NCI-H1436 (cell line): ENCODE data around the gene DAPK1.

Experiments used
- DNase-seq: peaks from one replicate; lab custom pipeline; 2025; lab: John Stamatoyannopoulos, UW

Gene DAPK1

DNA sequence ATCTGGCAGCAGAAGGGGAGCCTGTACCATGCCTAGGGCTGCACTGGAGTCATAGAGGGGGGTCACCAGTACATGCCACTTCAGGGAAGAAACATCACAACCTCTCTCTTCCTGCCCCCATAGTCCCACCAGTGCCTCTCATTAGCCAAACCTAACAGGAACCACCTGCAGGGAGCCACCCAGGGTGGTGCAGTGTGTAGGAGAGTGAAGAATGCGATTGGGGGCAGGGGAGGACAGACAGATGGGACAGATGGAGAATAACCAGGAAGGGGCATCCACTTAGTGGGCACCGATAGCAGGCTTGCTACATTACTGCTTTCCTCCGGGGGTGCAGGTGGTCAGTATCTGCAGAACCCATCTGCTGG lies 19.2 kb downstream of the DAPK1 start:
- DNase-seq: no peak

DNA sequence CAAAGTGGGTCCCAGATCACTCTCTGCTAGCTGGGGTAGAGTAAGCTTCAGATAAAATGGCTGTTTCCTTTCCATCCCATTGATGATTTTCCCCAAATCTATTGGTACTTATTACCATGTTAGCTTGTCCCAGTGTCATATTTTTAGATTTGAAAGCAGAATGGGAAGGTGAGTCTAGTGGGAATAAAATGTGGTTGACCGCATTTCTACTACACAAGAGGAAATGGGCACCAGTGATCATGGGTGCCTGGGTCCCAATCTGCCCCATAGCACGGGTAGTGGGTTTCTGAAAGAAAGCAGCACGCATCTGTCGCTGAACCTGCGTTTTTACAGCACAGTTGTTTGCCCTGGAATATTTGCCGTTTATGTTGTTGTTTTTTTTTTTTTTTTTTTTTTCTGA lies 20.1 kb downstream of the DAPK1 start:
- DNase-seq: no peak

DNA sequence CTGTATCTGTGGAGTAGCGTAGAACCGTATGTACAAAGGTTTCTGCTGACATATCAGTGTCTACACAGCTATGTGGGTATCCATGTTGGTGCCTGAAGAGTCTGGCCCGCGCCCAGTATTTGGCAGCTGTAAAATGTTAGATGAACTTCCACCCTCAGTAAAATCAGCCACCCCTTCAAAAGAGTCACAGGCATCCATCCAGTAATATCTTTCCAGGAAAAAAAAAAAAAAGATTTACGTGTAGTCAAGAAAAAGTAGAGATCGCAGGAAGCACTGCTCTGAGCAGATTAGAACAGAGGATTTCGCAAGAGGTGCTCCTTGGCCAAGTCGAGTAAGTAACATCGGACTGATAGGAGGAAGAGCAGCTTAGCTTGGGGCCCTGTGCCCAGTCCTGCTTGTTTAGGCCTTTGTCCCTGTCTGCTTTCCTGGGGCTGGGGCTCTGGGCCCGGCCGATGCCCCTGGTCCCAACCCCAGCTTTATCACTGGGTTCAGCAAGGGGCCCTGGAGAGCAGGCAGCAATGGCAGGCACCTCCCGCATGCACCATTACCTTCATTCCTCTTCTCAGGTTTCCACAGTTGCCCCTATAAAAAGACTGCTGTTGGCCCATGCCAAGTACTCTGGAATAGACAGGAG lies 21.2 kb downstream of the DAPK1 start:
- no peak for DNase-seq

DNA sequence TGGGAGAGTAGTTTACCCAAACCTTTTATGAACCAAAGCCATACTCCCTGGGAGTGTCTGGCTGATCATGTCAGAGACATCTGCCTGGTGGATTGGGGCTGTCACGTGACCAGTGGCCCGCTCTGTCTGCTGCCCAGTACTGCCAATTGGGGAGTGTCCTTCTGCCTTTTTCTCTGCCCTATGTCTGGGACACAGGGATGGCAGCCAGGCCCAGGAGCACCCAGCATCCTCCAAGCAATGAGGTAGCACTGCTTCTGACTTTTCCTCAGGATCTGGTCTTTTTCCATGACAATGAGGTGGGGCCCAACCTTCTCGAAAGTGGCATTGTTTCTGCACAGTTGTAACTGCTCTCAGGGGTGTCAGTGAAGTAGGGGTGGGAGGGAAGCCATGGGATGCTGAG lies 21.8 kb downstream of the DAPK1 start:
- DNase-seq: no peak

DNA sequence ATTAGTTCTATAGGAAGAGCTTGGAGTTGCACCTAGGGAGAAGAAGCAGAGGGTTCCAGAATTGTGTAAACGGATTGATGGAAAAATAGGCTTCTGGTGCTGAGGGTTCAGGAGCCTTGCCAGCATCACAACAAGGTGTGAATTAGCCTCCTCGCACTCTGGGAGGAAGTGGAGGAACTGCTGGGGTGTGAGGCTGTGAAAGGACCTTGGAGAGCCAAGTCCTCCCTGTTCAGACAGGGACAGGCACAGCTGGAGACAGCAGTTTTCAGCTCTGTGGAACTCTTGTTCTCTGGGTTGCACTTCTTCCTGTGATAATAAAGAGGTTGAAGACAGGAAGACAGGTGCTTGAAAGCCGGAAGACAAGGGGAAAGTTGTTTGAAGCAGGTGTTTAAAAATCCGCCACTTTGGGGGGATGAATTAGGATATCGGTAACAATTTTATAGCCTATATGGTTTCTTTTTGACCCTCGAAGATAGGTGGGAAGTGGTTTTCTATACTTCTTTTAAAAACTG lies 22.6 kb downstream of the DAPK1 start:
- no peak for DNase-seq

DNA sequence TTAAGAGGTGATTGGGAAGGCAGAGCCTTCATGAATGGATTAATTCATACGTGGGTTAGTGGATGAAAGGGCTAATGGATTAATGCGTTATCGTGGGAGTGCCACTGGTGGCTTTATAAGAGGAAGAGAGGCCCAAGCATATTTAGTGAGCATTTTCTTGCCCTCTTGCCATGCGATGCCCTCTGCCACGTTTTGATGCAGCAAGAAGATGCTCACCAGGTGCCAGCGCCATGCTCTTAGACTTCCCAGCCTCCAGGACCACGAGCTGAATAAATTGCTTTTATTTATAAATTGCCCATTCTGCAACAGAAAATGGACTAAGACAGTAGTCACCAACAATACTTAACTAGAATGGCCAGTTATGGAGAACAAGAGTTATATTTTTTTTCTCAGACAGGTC lies 24.2 kb downstream of the DAPK1 start:
- no peak for DNase-seq

DNA sequence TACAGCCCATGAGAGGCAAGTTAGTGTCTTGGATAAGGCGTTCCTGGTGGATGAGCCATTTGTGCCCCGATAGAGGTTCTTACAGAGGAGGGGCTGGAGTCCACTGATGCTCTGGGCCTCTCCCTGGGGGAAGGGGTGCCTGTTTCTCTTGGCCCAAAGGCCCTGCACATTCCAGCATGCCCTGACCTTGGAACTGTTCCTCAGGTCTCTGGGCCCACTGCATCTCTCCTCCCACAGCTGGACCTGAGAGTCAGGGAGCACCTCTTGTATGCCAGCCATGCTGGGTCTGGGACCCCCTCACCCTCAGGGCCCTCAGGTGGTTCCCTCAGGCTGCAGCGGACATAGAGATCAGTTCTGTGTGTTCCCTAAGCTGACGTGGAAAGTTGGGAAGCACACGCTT lies 26.4 kb downstream of the DAPK1 start:
- DNase-seq: no peak

DNA sequence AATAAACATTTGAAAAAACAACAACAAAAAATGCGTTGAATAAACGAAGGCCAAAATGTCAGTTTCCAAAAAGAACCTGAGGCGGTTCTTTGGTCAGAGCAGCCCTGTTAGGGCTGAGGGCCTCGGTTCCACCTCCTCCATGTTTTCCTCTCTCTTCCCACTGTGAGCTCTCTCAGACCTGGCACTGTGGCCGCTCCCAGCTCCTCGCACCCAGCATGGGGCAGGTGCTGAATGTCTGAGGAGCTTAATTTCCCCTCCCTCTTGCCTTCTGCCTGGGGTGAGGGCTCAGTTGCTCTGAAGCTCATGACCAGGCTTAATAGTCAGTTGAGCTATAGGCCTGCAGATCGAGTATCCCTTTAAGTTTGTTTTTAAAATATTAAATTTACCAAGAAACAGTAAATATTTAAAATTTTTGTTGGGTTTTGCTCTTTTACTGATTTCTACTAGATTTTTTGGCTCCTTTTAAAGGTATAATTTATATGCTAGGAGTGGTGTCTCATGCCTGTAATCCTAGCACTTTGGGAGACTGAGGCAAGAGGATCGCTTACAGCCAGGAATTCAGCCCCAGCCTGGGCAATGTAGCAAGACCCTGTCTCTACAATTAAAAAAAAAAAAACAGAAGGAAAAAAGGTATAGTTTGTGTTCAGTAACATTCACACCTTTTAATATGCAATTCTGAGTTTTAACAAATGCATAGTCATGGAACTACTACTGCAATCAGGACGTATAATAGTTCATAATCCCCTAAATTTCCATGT lies 28.1 kb downstream of the DAPK1 start:
- no peak for DNase-seq

DNA sequence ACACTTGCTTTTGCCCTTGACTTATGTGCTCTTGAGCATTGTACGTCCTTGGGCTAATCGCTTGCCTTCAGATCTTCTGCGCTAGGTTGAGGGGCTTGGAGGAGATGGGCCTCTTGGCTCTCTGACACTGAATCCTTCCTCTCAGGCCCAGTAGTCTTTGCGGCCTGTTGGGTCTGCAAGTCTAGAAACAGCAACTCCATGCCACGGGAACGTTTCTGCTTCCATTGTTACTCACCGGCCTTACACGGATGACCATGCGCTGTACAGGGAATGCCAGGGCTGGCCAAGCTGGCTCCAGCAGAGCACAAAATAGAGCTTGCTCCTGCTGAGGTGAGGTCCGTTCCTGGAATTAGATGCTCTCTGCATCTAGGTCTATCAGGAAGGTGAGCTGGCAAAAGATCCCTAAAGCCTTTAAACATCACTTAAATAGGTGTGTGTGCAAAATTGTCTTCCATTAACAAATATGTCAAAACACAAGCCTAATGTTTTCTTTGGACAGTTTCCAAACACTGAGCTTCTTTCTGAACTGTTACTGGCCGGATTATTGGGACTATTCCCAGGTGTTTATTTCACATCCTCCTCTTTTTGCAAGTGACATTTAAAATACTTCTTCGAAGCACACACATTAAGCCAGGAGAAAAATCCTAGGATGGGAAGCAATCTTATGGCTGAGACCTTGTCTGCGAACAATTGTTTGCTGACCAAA lies 29.7 kb downstream of the DAPK1 start:
- DNase-seq: no peak

DNA sequence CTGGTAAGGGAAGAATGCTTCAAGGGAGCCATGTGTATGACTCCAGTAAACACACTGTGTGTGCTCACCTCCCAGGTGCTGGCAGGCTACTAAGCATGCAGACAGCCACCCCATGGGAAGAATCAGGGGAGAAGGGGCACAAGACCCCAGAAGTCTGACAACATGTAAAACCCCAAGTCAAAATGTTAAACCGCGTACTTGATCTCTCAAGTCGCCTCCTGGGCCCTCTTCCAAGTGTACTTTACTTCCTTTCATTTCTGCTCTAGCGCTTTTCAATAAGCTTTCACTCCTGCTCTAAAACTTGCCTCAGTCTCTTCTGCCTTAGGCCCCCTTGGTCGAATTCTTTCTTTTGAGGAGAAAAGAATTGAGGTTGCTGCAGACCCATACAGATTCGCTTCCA lies 31.3 kb downstream of the DAPK1 start:
- no peak for DNase-seq

DNA sequence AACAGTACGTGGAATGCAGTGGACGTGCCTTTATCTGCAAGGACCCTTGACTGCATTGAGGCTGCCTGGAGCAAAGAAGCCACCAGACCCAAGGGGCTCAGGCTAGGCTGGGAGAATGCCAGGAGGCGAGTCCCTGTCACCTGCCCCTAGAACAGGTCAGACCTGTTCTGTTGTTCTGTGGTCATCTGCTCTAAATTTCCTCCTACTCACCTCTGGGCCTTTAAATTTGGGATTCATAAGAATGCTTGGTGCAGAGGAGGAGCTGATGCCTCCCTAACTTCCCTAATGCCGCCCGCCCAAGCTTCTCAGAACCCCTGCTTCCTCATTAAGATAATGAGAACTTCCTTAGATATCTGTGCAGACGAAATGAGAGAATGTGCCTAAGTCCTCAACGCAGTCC lies 32.0 kb downstream of the DAPK1 start:
- DNase-seq: no peak

DNA sequence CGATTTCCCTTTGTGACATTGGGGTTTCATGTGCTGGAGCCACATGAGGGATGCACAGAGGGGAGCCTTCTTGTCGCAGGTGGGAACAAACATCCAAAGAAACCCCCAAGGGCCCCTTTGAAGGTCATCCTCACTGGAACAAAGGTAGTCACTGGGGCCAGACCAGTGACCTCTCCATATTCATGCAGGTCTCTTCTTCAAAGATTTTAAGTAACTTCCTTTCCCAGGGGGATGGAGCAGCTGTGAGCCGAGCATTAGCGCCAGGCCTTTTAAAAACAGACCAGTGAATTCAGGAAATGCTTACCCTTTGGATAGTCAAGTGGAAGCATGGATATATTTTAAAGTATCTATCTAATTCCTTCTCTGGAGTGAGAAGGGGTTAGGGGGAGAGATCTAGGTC lies 33.0 kb downstream of the DAPK1 start:
- DNase-seq: no peak

DNA sequence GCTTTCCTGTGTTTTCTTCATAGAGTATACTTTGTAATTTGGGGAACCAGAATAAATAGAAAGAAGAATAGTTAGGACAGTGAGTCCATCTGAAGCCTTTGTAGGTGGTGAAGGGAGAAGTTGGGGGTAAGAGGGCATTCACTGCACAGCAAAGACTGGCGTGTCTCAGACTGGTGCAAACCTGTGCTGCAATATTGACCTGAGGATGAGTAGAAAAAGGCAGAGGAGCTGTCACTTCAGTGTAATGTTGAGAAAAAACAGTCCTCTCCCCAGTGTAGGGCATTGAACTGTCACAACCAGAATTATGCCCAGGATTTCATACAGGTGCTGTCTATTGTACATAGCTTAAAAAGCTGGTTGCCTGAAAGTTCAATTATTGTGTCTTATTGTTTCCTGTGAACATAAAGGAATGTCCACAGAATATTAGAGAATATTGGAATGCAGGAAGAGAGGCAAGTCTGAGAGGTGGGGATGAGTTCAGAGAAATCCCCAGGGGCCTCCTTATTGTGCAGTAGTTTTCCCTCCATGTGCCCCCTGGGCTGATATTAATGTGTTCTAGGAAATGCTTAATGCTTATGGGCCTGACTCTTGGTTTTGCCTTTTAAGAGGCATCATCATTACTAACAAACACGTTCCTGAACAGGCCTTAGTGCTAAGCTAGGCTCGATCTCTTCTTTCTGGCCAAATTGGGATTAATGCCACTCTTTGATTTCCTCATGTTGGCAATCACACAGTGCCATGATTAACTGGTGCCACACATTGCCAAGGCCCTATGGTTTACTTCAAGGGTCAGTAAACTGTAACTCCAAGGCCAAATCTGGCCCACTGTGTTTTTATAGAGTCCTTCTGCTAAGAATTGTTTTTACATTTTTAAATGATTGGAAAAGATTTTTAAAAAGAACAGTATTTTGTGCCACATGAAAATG lies 34.0 kb downstream of the DAPK1 start:
- no peak for DNase-seq

DNA sequence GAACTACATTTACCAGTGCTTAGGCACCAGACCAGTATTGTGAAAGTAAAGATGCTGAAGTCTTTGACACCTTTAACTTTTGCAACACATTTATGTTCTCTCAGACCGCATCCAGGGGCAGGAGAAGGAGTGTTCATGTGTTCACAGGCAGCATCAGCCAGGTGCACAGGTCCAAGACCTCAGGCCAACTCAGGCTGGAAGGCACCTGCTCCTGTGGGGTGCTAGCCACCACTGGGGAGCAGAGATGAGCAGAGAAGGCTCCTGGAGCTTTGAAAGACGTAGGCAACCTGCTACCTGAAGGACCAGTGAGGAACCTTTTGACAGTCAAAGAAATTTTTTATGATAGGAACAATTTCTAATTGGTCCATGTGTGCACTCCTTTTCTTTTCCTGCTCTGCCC lies 35.6 kb downstream of the DAPK1 start:
- no peak for DNase-seq

DNA sequence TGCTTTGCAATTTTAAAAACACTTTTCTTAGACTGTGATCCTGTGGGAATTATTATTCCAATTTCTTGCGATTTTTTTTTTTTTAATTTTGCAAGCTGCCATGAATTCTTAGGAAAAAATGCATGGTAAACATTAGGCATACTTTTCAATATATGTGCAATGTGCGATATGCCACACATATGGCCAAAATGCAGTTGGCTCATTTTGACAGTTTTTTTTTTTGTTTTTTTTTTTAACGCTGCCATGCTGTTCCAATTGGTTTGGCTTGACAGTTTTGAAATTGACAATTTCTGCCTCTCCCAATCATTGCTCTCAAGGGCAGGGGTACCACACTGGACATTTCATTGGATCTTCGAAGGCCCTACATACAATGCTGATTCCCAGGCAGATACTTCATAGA lies 36.4 kb downstream of the DAPK1 start:
- no peak for DNase-seq

DNA sequence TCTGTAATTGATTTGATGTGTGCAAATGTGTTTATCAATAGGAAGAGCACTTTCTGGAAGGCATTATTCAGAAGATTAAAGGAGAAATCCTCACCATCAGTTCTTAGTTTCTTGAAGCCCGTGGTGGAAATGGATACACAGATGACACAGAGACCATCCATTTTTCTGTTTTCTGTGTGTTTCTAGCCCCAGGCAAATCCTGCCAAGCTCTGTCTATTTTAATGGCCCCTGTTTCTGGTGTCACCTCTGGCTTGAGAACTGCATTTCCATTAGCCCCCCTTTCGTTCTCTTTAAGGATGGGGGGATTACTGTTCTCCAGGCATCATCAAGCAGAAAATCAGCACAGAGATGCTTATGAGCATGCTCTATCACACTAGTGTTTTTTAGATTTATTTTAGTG lies 37.3 kb downstream of the DAPK1 start:
- DNase-seq: no peak

DNA sequence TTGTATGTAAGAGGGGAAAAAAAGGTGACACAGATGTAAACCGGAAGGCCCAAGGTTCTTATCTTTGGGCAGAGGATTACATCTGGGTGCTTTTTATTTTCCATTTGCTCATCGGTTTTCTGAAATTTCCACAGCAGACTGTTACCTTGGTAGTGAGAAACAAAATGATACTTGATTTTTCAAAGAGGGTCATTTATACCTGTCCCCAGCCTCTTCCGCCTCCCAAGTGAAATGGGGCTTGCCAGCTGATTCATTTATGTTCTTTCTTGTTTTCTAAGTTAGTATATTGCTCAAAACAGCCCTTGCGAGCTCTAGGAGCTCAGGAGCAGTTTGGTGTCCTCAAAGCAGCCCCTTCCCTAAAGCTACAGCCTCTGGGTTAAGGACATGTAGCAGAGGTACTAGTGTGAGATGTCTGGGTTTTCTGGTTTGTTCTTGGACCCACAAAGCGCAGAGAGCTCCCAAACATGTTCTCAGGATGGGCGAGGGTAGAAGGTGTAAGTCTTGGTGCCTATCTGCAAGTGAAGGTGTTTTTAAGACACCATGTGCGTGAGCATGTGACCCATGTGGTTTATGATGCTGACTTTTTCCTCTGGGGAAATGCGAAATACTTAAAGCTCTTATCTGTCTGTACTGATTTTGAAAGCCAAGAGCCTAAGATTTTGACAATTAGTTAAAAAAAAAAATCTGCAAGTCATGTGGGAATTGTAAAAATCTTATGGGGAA lies 38.3 kb downstream of the DAPK1 start:
- DNase-seq: no peak

DNA sequence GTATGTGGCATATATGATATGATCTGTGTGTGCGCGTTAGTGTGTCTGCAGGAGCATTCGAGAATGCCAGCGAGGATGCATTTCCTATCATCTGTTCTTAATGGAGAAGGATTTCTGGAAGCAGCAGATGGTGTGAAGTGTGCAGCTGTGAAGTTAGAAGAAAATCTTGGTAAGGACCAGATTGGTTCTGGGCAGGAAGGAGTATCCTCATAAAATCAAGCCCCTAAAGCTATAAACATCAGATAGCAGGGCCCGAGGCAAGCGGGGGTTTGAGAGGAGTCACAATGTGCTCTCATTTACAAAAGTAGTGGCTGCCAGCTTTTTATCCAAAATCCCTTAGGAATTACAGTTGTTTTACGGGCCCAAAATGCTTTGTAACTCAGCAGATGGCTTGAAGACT lies 40.0 kb downstream of the DAPK1 start:
- no peak for DNase-seq

DNA sequence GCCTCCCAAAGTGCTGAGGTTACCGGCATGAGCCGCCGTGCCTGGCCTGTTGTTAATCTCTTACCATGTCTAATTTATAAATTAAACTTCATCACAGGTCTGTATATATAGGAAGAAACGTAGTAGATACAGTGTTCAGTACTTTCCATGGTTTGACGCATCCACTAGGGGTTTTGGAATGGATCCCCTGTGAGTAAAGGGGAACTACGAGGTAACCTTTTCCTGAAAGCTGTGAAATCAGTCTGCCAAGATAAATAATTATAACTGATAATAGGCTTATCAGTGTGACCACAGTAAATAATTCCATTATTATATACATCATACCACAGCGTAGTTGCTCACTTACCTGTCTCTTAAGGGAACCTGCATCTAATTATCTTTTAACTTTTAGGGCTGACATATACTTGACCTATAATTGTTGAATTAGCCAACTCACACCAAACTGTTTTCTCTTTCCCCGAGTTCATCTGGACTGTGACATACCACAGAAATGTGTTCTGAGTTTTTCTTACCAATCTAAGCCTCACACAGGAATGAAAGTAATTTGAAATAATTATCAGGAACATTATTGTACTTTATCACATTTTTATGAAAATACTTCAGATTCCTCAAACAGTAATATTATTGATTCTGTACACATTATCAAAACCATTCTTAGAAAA lies 42.9 kb downstream of the DAPK1 start:
- no peak for DNase-seq

DNA sequence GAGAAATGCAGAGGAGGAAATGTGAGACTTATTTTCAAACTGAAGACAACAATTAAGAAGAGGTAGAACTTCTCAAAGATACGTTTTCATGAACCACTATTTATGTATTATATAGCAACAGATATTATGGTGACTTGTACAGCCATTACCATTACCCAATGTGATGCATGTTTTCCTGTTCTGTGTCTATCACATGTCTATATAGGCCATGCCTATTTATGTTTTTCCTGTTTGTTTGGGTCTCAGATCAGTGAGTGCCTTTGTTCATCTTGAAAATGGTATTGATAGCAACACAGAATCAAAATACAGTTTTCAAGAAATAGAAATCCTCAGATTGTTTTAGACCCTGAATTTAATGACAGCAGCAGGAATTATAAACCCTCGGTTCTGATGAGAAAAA lies 44.0 kb downstream of the DAPK1 start:
- no peak for DNase-seq

DNA sequence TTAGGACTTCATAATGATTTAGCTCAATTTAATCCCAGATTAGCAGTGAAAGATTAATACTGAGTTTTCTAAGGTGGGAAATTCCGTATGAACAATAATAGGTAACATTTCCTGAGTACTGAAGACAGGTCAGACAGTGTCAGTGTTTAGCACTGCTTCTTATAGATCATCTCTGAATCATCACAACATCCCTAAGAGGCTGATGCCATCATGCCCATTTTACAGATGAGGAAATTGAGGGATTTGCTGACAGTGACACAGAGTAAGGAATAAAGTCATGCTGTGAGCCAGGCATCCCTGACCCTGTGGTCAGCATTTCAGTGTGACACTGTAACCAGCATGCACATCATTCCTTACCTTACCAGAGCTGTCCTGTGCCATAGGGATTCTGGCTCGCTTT lies 44.5 kb downstream of the DAPK1 start:
- DNase-seq: no peak
